NT2/D1 (cell line): ENCODE results near the gene PCYOX1L.

Experiments
- YY1 ChIP-seq: IDR thresholded peaks from 2 replicates; pipeline ENCODE4 v1.6.1; 2011; ENCODE audit not compliant: insufficient read length, insufficient read depth
- ZNF274 ChIP-seq: IDR thresholded peaks from 2 replicates; pipeline ENCODE4 v1.6.1; 2011; ENCODE audit warnings: mild to moderate bottlenecking, low read depth, low read length

DNA sequence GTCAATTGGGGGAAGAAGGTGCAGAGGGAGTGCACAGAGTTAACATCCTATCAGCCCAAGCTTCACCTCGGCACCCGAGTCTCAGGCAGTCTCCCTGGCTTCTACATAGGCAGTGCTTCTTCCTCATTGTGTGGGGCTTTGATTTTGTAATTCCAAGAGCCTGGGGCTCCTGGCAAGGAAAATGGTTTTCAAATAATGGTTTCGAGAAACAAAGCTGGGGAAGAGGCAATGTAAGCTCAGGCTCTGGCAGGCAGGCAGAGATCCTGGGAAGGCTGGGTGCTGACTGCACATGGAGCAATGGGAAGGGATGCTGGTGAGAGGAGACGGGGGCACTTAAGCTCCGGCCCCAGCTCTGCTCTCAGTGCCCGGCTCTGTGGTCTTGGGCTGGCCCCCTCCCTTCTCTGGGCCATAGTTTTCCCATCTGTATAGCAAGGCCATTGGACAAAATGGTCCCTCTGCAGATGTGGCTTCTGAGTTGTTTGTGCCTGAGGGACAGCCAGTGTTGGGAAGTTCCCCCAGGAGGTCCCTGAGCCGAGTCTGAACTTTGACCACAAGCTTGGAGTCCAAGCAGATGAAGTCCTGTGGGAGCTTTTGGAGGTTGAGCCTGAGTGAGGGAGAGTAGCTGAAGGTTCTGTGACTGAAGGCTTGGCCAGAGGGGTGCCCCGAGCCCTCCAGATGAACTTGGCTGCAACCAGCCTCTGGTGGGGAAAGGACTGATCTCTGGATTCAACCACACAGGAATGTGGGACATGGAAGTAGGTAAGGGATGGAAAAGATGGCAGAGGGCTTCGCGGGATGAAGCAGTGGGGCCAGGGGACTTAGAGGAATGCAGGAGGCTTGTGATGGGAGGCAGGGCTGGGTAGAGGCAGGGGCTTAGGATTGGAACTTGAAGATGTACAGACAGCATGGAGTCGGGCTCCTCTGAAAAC lies 49.7 kb downstream of the PCYOX1L start:
- TF ChIP-seq YY1 (no peak), ZNF274 (no peak)
